Endothelial cell of umbilical vein (primary cell): ENCODE measurements around the gene ATOH7.

ENCODE experiments used
- CTCF ChIP-seq, 2 donors: IDR thresholded peaks; 1 replicate in 1 of 2; 2 replicates in 1 of 2; pipeline ENCODE4 v1.5.1; 2011; ENCODE audit warnings: low read length in 2 of 2, mild to moderate bottlenecking in 2 of 2, moderate library complexity in 2 of 2, control low read depth in 1 of 2, inconsistent platforms in 1 of 2, low read depth in 1 of 2; ENCODE audit not compliant: insufficient read depth in 1 of 2; ENCODE audit errors: extremely low read depth in 1 of 2
- EZH2 ChIP-seq: IDR thresholded peaks from 2 replicates; pipeline ENCODE4 v1.6.1; 2012; ENCODE audit warnings: borderline replicate concordance, low read depth, mild to moderate bottlenecking, moderate library complexity, low read length, inconsistent platforms; ENCODE audit not compliant: severe bottlenecking
- FOS ChIP-seq: IDR thresholded peaks from 2 replicates; pipeline ENCODE4 v1.6.1; 2011; ENCODE audit warnings: mild to moderate bottlenecking, low read length, moderate library complexity, borderline replicate concordance; ENCODE audit not compliant: insufficient read depth
- JUN ChIP-seq: IDR thresholded peaks from 2 replicates; pipeline ENCODE4 v1.6.1; 2011; ENCODE audit warnings: borderline replicate concordance, low read depth; ENCODE audit not compliant: insufficient read length, insufficient read depth
- MAX ChIP-seq: IDR thresholded peaks from 2 replicates; pipeline ENCODE4 v1.6.1; 2011; ENCODE audit not compliant: insufficient read depth, insufficient read length
- POLR2A ChIP-seq: IDR thresholded peaks from 2 replicates; pipeline ENCODE4 v1.6.1; 2012; ENCODE audit warnings: low read depth, mild to moderate bottlenecking, control low read depth, low read length
- POLR2AphosphoS5 ChIP-seq: IDR thresholded peaks from 2 replicates; pipeline ENCODE4 v1.6.1; 2012; ENCODE audit warnings: low read depth, mild to moderate bottlenecking, control low read depth, low read length, moderate library complexity; ENCODE audit not compliant: insufficient read depth

GRCh38 chr10:68208424-68209042, 23.4 kb downstream of the ATOH7 start:
- TF ChIP-seq POLR2AphosphoS5 (no peak), CTCF (IDR thresholded peaks at IDR 0.05; ENCODE audit: extremely low read depth in 1 of 2, insufficient read depth in 1 of 2, low read depth in 1 of 2, low read length in 2 of 2) (peak; percentile 70 to 75), POLR2A (no peak), MAX (no peak), EZH2 (no peak), JUN (no peak), FOS (no peak)
